Transverse colon (tissue), 4 donors: ENCODE results near the gene SSBP2. TPM values are rescaled to one million over a fixed set of nuclear protein-coding genes. Genes with fewer than 3 reads are reported as not detected.

Experiments
- DNase-seq: peaks from one replicate; pipeline ENCODE4 v3.0.0-alpha.2; 2019
- H3K27ac ChIP-seq, 4 donors: fragments of 200-600 bp; sonication (generic); 2 replicates each; pipeline ENCODE4 v1.5.1; 2016 to 2018; ENCODE audit warnings: inconsistent platforms in 4 of 4
- H3K27me3 ChIP-seq: fragments of 200-600 bp; sonication (generic); 2 replicates; pipeline ENCODE4 v1.5.1; 2017; ENCODE audit warnings: inconsistent platforms
- H3K36me3 ChIP-seq, 4 donors: fragments of 200-600 bp; sonication (generic); 2 replicates each; pipeline ENCODE4 v1.5.1; 2017 to 2019; ENCODE audit warnings: inconsistent platforms in 4 of 4
- H3K4me1 ChIP-seq, 4 donors: fragments of 200-600 bp; sonication (generic); 2 replicates each; pipeline ENCODE4 v1.5.1; 2017 to 2020; ENCODE audit warnings: inconsistent platforms in 4 of 4
- H3K4me3 ChIP-seq, 4 donors: fragments of 200-600 bp; sonication (generic); 1 replicate in 1 of 4; 2 replicates in 3 of 4; pipeline versions ENCODE4 v1.5.1 to v1.6.1; 2017 to 2019; ENCODE audit warnings: inconsistent platforms in 4 of 4
- H3K9me3 ChIP-seq, 2 donors: fragments of 200-600 bp; sonication (generic); 2 replicates each; pipeline ENCODE4 v1.5.1; 2017 to 2019; ENCODE audit warnings: inconsistent platforms in 2 of 2
- CTCF ChIP-seq, 5 experiments: fragments of 200-600 bp in 3 of 5; fragments of 450-650 bp in 2 of 5; sonication (generic) in 3 of 5; IDR thresholded peaks; 1 replicate in 2 of 5; 2 replicates in 3 of 5; pipeline ENCODE4 v1.5.1; 2016 to 2017; ENCODE audit warnings: antibody characterized with exemption in 5 of 5, inconsistent platforms in 3 of 5, mild to moderate bottlenecking in 2 of 5, moderate library complexity in 1 of 5
- EP300 ChIP-seq: sonication (generic); formaldehyde crosslinking; IDR thresholded peaks from one replicate; pipeline ENCODE4 v1.6.1; 2017; ENCODE audit warnings: antibody characterized with exemption, low read depth
- POLR2A ChIP-seq: fragments of 450-650 bp; IDR thresholded peaks from one replicate; pipeline ENCODE4 v1.6.1; 2016; ENCODE audit warnings: antibody characterized with exemption, mild to moderate bottlenecking, moderate library complexity
- POLR2AphosphoS5 ChIP-seq, 3 donors: sonication (generic); formaldehyde crosslinking; IDR thresholded peaks; one replicate each; pipeline ENCODE4 v1.6.1; 2016; ENCODE audit warnings: antibody characterized with exemption in 3 of 3
- WGBS, 2 donors: methylation state at CpG; one replicate each; pipeline ENCODE4 v1.1.5; 2018; ENCODE audit warnings: low coverage in 1 of 2; 5-methylcytosine and 5-hydroxymethylcytosine counted together
- in situ Hi-C, 4 donors: fragments of 200-750 bp; cut with MboI; loops; one replicate each; pipeline versions ENCODE4 v1.15.0 to v1.15.1; 2017; ENCODE audit warnings: low sequenced_read_pairs in 3 of 4, low pct_ligation_motif_present in 1 of 4, low pct_unique_long_range_greater_than_20kb in 1 of 4
- intact Hi-C: fragments of 100-400 bp; cut with DNase I; formaldehyde crosslinking; loops from one replicate; pipeline ENCODE4 v1.15.1; 2023; ENCODE audit warnings: low total_unique reads
- total RNA-seq, 4 donors: library from RNA; depleted of rRNA; stranded (reverse); fragments of >200 nt; gene quantifications; one replicate each; pipeline ENCODE4 v1.1.0, GENCODE V29; 2016

SSBP2 gene
- total RNA-seq, 4 donors from 2014 or later = 22.8 to 50.4 (median 34.4) TPM

GRCh38 chr5:81694726-81695125 lies 56.2 kb downstream of the SSBP2 start:
- TF ChIP-seq POLR2A (no peak), POLR2AphosphoS5 (IDR thresholded peaks at IDR 0.05) (no peak), CTCF (IDR thresholded peaks at IDR 0.05) (no peak), EP300 (no peak)
- Histone ChIP-seq H3K36me3 (no peaks in the 10 kb centered on the region), H3K27me3 (no peaks in the 10 kb centered on the region), H3K27ac (no peak overlapping the region), H3K4me1 (no peaks in the 10 kb centered on the region), H3K9me3 (peaks cover 0 to 12% of the 10 kb centered on the region in 2 donors), H3K4me3 (no peak overlapping the region)
- WGBS, 2 donors = 80 to 87% methylated on average over 1 to 2 of the region's 2 CpGs
- intact Hi-C loops = no loop called here
- no peak for DNase-seq
- in situ Hi-C loops = no loop called here

GRCh38 chr5:81688215-81688614 lies 62.7 kb downstream of the SSBP2 start:
- no peak overlapping the region for H3K27ac ChIP-seq
- no peak for DNase-seq
- intact Hi-C loops = no loop called here
- in situ Hi-C loops = no loop called here
- no peak for TF ChIP-seq POLR2A
- TF ChIP-seq CTCF (IDR thresholded peaks at IDR 0.05) = no peak
- TF ChIP-seq EP300 = no peak
- no peak for TF ChIP-seq POLR2AphosphoS5 (IDR thresholded peaks at IDR 0.05)
- no peak overlapping the region for H3K4me3 ChIP-seq
- peaks cover 0 to 22% of the 10 kb centered on the region in 2 donors for H3K9me3 ChIP-seq
- WGBS, 2 donors = 95% methylated on average over 5 of the region's 5 CpGs; no CpG with 5 or more reads in 1 of the 2 donors
- no peaks in the 10 kb centered on the region for H3K4me1 ChIP-seq
- H3K27me3 ChIP-seq = no peaks in the 10 kb centered on the region
- H3K36me3 ChIP-seq = no peaks in the 10 kb centered on the region

GRCh38 chr5:81687292-81687691 lies 63.6 kb downstream of the SSBP2 start:
- Histone ChIP-seq H3K27me3 (no peaks in the 10 kb centered on the region), H3K4me1 (no peaks in the 10 kb centered on the region), H3K4me3 (no peak overlapping the region), H3K9me3 (peaks cover 0 to 22% of the 10 kb centered on the region in 2 donors), H3K27ac (no peak overlapping the region), H3K36me3 (no peaks in the 10 kb centered on the region)
- WGBS, 2 donors = 100% methylated on average over 1 of the region's 1 CpG; no CpG with 5 or more reads in 1 of the 2 donors
- in situ Hi-C loops (no loop called here), intact Hi-C loops (no loop called here)
- TF ChIP-seq CTCF (IDR thresholded peaks at IDR 0.05) (no peak), POLR2A (no peak), EP300 (no peak), POLR2AphosphoS5 (IDR thresholded peaks at IDR 0.05) (no peak)
- DNase-seq = no peak

GRCh38 chr5:81685471-81685870 lies 65.4 kb downstream of the SSBP2 start:
- no peak for TF ChIP-seq CTCF (IDR thresholded peaks at IDR 0.05)
- TF ChIP-seq POLR2AphosphoS5 (IDR thresholded peaks at IDR 0.05) = no peak
- no peak for TF ChIP-seq EP300
- no peak for TF ChIP-seq POLR2A
- no peak for DNase-seq
- intact Hi-C loops (no loop called here), in situ Hi-C loops (no loop called here)
- no peak overlapping the region for H3K4me3 ChIP-seq
- no peaks in the 10 kb centered on the region for H3K27me3 ChIP-seq
- WGBS, 2 donors = 93 to 97% methylated on average over 2 of the region's 2 CpGs
- no peaks in the 10 kb centered on the region for H3K36me3 ChIP-seq
- H3K27ac ChIP-seq = no peak overlapping the region
- H3K9me3 ChIP-seq = peaks cover 0 to 16% of the 10 kb centered on the region in 2 donors
- peaks cover 0 to 2% (median 0%) of the 10 kb centered on the region in 4 donors for H3K4me1 ChIP-seq
